ENCODE measurements around the gene ZNF335.

DNA sequence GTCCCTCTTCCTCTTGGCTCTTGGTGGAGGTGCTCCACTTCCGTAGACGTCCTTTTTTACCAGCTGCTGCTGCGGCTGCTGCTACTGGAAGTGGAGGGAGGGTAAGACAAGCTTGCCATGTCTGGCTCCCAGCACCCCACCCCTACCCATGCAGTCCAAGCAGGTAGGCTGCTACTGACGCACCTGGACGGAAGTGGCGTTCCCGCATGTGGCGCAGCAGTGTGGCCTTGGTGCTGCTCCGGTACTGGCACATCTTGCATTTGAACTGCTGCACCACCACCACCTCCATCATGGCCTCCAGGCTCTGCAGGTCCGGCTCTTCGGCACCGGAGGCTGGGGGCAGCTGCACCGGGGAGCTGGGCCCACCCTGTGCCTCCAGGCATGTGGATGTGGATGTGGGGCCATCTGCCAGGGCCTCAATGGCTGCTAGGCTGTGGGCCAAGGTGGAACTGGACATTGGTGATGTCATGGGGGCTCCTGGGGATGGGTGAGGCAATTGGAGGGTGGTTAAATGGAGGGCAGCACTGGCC is 4.4 kb downstream of the ZNF335 start:
- TF ChIP-seq ARNTL (CRISPR knock-in tag; IDR thresholded peaks at IDR 0.05; ENCODE audit: borderline replicate concordance, low read depth) (no peak), ESRRG (CRISPR knock-in tag; IDR thresholded peaks at IDR 0.05) (no peak), OSR1 (CRISPR knock-in tag; IDR thresholded peaks at IDR 0.05) (no peak), ZC3H10 (CRISPR knock-in tag; IDR thresholded peaks at IDR 0.05) (no peak)
- TF ChIP-seq, protein P1, sequence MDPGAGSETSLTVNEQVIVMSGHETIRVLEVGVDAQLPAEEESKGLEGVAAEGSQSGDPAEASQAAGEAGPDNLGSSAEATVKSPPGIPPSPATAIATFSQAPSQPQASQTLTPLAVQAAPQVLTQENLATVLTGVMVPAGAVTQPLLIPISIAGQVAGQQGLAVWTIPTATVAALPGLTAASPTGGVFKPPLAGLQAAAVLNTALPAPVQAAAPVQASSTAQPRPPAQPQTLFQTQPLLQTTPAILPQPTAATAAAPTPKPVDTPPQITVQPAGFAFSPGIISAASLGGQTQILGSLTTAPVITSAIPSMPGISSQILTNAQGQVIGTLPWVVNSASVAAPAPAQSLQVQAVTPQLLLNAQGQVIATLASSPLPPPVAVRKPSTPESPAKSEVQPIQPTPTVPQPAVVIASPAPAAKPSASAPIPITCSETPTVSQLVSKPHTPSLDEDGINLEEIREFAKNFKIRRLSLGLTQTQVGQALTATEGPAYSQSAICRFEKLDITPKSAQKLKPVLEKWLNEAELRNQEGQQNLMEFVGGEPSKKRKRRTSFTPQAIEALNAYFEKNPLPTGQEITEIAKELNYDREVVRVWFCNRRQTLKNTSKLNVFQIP (CRISPR knock-in tag; IDR thresholded peaks at IDR 0.05; ENCODE audit: borderline replicate concordance, low read depth) = no peak
- TF ChIP-seq, protein P2, sequence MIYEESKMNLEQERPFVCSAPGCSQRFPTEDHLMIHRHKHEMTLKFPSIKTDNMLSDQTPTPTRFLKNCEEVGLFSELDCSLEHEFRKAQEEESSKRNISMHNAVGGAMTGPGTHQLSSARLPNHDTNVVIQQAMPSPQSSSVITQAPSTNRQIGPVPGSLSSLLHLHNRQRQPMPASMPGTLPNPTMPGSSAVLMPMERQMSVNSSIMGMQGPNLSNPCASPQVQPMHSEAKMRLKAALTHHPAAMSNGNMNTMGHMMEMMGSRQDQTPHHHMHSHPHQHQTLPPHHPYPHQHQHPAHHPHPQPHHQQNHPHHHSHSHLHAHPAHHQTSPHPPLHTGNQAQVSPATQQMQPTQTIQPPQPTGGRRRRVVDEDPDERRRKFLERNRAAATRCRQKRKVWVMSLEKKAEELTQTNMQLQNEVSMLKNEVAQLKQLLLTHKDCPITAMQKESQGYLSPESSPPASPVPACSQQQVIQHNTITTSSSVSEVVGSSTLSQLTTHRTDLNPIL (CRISPR knock-in tag; IDR thresholded peaks at IDR 0.05; ENCODE audit: low read depth) = no peak
- TF ChIP-seq, protein P3, sequence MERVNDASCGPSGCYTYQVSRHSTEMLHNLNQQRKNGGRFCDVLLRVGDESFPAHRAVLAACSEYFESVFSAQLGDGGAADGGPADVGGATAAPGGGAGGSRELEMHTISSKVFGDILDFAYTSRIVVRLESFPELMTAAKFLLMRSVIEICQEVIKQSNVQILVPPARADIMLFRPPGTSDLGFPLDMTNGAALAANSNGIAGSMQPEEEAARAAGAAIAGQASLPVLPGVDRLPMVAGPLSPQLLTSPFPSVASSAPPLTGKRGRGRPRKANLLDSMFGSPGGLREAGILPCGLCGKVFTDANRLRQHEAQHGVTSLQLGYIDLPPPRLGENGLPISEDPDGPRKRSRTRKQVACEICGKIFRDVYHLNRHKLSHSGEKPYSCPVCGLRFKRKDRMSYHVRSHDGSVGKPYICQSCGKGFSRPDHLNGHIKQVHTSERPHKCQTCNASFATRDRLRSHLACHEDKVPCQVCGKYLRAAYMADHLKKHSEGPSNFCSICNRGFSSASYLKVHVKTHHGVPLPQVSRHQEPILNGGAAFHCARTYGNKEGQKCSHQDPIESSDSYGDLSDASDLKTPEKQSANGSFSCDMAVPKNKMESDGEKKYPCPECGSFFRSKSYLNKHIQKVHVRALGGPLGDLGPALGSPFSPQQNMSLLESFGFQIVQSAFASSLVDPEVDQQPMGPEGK (CRISPR knock-in tag; IDR thresholded peaks at IDR 0.05; ENCODE audit: borderline replicate concordance) = no peak
